HepG2 (cell line): Measurements from ENCODE around the gene TSHZ2. TPM values are rescaled to one million over a fixed set of nuclear protein-coding genes. Genes with fewer than 3 reads are reported as not detected.

Experiments used
- ATAC-seq: fragments of 200-7000 bp; cut with Tn5 transposase; 3 replicates; pipeline ENCODE4 v1.9.1; 2020; ENCODE audit warnings: mild to moderate bottlenecking, moderate library complexity
- BruUV-seq: library from RNA; stranded (reverse); fragments of 400-500 nt; replicated peaks from 2 replicates; lab custom pipeline; 2021; lab: Mats Ljungman, UMichigan
- CTCF ChIA-PET: fragments of 300-600 bp; formaldehyde crosslinking; extraction: SDS; loops from one replicate; lab custom pipeline; 2021; ENCODE audit warnings: low total read pairs, inconsistent platforms, low intra/inter-chr PET ratio; lab: Yijun Ruan, JAX
- POLR2A ChIA-PET: fragments of 350-600 bp; sonication (Branson Sonifier 250); formaldehyde crosslinking; loops from one replicate; lab custom pipeline; 2020; ENCODE audit warnings: antibody characterized with exemption, inconsistent platforms; lab: Yijun Ruan, JAX
- DNase-seq: peaks from one replicate; pipeline ENCODE4 v3.0.0-alpha.2; 2015; ENCODE audit warnings: low spot score
- FAIRE-seq: peaks from 3 replicates; lab custom pipeline; 2011; peaks lifted over from hg19 to GRCh38; lab: Jason Lieb, UNC
- H2AFZ ChIP-seq: one replicate; pipeline ENCODE4 v1.6.1; 2011; ENCODE audit warnings: low read length, inconsistent platforms
- H3K27ac ChIP-seq: fragments of 300-600 bp; 3 replicates; pipeline ENCODE4 v1.8.0; 2011; ENCODE audit warnings: mixed run types, mild to moderate bottlenecking, mixed read lengths, low read length, inconsistent platforms; ENCODE audit not compliant: insufficient read depth; ENCODE audit errors: extremely low read length
- H3K27me3 ChIP-seq, 2 experiments: fragments of 200-600 bp in 1 of 2; 2 replicates in 1 of 2; 3 replicates in 1 of 2; pipeline versions ENCODE4 v1.6.0 to v1.8.0; 2011; ENCODE audit warnings: low read length in 2 of 2, mild to moderate bottlenecking in 2 of 2, moderate library complexity in 2 of 2, inconsistent platforms in 1 of 2; ENCODE audit not compliant: insufficient read depth in 2 of 2, control insufficient read depth in 1 of 2
- H3K36me3 ChIP-seq, 2 experiments: fragments of 200-600 bp in 1 of 2; replicated peaks in 1 of 2; 2 replicates in 1 of 2; 3 replicates in 1 of 2; pipeline versions ENCODE4 v1.5.1 to v1.8.0; 2011; ENCODE audit warnings: low read length in 2 of 2, inconsistent platforms in 1 of 2; ENCODE audit not compliant: insufficient read depth in 2 of 2, control insufficient read depth in 1 of 2
- H3K4me1 ChIP-seq: 2 replicates; pipeline ENCODE4 v1.5.1; 2012; ENCODE audit warnings: low read length, inconsistent platforms; ENCODE audit not compliant: insufficient read depth
- H3K4me2 ChIP-seq: 2 replicates; pipeline ENCODE4 v1.6.0; 2011; ENCODE audit warnings: low read depth, low read length, inconsistent platforms
- H3K4me3 ChIP-seq, 3 experiments: fragments of 200-600 bp in 1 of 3; sonication (generic), shearing (Covaris generic) in 1 of 3; replicated peaks in 1 of 3; 2 replicates each; pipeline ENCODE4 v1.5.1; 2011 to 2016; ENCODE audit warnings: low read length in 3 of 3, inconsistent platforms in 2 of 3, low read depth in 2 of 3, mild to moderate bottlenecking in 2 of 3, control low read depth in 1 of 3, mixed read lengths in 1 of 3; ENCODE audit not compliant: insufficient read depth in 1 of 3
- H3K79me2 ChIP-seq: one replicate; pipeline ENCODE4 v1.6.1; 2011; ENCODE audit warnings: low read length, inconsistent platforms; ENCODE audit not compliant: insufficient read depth
- H3K9ac ChIP-seq: 2 replicates; pipeline ENCODE4 v1.6.0; 2011; ENCODE audit warnings: mild to moderate bottlenecking, low read depth, low read length, inconsistent platforms; ENCODE audit not compliant: insufficient read depth
- H3K9me3 ChIP-seq: 2 replicates; pipeline ENCODE4 v1.5.1; 2012; ENCODE audit warnings: mild to moderate bottlenecking, low read length
- H4K20me1 ChIP-seq: 2 replicates; pipeline ENCODE4 v1.6.0; 2011; ENCODE audit warnings: inconsistent platforms, mild to moderate bottlenecking, low read length, moderate library complexity; ENCODE audit not compliant: insufficient read depth
- CREB1 ChIP-seq, 2 experiments: fragments of 450-650 bp in 1 of 2; IDR thresholded peaks; 2 replicates each; pipeline ENCODE4 v1.6.1; 2016 to 2017; ENCODE audit warnings: control low read depth in 1 of 2, mild to moderate bottlenecking in 1 of 2, missing compliant biosample characterization in 1 of 2, missing genetic modification characterization in 1 of 2
- SIX1 ChIP-seq: sonication (generic); formaldehyde crosslinking; IDR thresholded peaks from 2 replicates; pipeline ENCODE4 v1.4.0; 2020; ENCODE audit warnings: missing genetic modification reagents, borderline replicate concordance
- ZFP36L1 ChIP-seq: sonication (generic); formaldehyde crosslinking; IDR thresholded peaks from 2 replicates; pipeline ENCODE4 v1.8.0; 2022; ENCODE audit warnings: mild to moderate bottlenecking, missing genetic modification reagents, moderate library complexity
- ZSCAN21 ChIP-seq: sonication (generic); formaldehyde crosslinking; IDR thresholded peaks from 2 replicates; pipeline ENCODE4 v1.8.0; 2022; ENCODE audit warnings: mild to moderate bottlenecking, missing genetic modification reagents, moderate library complexity, borderline replicate concordance
- WGBS: methylation state at CpG from one replicate; pipeline ENCODE4 v1.1.6; 2017; ENCODE audit warnings: low lambda C conversion rate; 5-methylcytosine and 5-hydroxymethylcytosine counted together
- in situ Hi-C: cut with HindIII; loops from 2 replicates; pipeline ENCODE4 v1.10.0; 2017; ENCODE audit warnings: low pct_unique_long_range_greater_than_20kb; ENCODE audit not compliant: extremely low pct_ligation_motif_present
- intact Hi-C: fragments of 100-400 bp; cut with micrococcal nuclease; formaldehyde crosslinking; loops from one replicate; pipeline ENCODE4 v1.10.0; 2022; ENCODE audit not compliant: unreplicated experiment
- polyA plus RNA-seq, 8 experiments: library from polyadenylated mRNA; depleted of rRNA in 3 of 8; stranded (reverse) in 7 of 8; unstranded in 1 of 8; fragments of >200 nt; fragmentation: Illumina TruSeq in 4 of 8; extraction: Trizol in 4 of 8; gene quantifications; 2 replicates each; pipeline versions ENCODE4 v1.2.1 to v1.2.3, GENCODE V29; 2011 to 2016; ENCODE audit warnings: low read depth in 4 of 8, missing spikeins in 1 of 8, mixed read lengths in 1 of 8; ENCODE audit not compliant: insufficient read depth in 1 of 8
- total RNA-seq, 5 experiments: library from RNA; depleted of rRNA; stranded (reverse); fragments of >200 nt; fragmentation: Illumina TruSeq; extraction: Trizol; gene quantifications; 2 replicates each; pipeline ENCODE4 v1.2.3, GENCODE V29; 2016; ENCODE audit warnings: low read depth in 1 of 5
- TF ChIP-seq, protein P1 (sequence below): sonication (generic); formaldehyde crosslinking; IDR thresholded peaks from 2 replicates; pipeline ENCODE4 v1.4.0; 2020; ENCODE audit warnings: mild to moderate bottlenecking, missing genetic modification reagents, borderline replicate concordance
- TF ChIP-seq, protein P2 (sequence below): sonication (generic); formaldehyde crosslinking; IDR thresholded peaks from 2 replicates; pipeline ENCODE4 v1.5.0; 2020; ENCODE audit warnings: mild to moderate bottlenecking, missing genetic modification reagents, borderline replicate concordance

Gene TSHZ2
- total and polyA plus RNA-seq, 2 of the 13 experiments (the other 11 are each of a cell fraction or from before 2014, with no cell fraction given): 0.01 TPM; not detected in 1

DNA sequence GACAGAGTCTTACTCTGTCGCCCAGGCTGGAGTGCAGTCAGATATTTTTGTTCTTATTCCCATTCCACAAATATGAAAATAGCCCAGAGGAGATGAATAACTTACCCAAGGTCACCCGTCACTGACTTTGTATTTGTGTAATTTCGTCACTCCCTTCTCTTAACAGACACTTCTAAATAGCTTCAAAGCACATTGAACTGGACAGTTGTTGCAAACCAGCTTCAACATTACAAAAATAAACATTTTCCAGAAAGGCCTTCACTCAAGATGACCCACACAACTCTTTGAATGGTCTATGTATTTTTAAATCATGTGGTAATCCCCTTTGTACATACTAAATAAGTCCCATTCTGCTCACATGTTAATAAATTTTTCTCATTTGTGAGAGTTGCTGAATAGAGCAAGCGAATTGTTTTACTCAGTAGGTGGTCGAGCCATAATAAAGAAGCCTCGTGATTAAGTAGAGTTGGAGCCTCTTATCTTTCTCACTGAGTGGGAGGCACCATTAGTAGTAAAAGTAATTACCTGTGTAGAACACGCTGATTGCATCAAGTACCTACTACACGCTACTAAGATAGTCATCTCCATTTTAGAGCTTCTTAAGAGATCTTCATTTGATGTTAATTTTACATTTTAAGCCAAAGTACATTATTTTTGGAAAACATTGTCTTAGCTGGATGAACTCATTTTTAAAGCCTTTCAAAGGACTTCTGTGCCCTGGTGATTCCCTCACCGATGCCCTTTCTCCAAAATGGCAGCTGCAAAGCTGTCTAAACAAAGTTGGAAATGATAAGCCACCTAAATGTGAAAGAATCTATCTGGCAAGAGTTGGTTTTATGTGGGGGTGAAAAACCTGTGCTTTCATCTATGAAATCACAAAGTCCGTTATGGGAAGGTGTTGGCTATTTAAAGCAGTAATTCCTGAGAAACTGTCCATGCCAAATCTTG, 110.0 kb downstream of the TSHZ2 start (continued):
- TF ChIP-seq, protein P1, sequence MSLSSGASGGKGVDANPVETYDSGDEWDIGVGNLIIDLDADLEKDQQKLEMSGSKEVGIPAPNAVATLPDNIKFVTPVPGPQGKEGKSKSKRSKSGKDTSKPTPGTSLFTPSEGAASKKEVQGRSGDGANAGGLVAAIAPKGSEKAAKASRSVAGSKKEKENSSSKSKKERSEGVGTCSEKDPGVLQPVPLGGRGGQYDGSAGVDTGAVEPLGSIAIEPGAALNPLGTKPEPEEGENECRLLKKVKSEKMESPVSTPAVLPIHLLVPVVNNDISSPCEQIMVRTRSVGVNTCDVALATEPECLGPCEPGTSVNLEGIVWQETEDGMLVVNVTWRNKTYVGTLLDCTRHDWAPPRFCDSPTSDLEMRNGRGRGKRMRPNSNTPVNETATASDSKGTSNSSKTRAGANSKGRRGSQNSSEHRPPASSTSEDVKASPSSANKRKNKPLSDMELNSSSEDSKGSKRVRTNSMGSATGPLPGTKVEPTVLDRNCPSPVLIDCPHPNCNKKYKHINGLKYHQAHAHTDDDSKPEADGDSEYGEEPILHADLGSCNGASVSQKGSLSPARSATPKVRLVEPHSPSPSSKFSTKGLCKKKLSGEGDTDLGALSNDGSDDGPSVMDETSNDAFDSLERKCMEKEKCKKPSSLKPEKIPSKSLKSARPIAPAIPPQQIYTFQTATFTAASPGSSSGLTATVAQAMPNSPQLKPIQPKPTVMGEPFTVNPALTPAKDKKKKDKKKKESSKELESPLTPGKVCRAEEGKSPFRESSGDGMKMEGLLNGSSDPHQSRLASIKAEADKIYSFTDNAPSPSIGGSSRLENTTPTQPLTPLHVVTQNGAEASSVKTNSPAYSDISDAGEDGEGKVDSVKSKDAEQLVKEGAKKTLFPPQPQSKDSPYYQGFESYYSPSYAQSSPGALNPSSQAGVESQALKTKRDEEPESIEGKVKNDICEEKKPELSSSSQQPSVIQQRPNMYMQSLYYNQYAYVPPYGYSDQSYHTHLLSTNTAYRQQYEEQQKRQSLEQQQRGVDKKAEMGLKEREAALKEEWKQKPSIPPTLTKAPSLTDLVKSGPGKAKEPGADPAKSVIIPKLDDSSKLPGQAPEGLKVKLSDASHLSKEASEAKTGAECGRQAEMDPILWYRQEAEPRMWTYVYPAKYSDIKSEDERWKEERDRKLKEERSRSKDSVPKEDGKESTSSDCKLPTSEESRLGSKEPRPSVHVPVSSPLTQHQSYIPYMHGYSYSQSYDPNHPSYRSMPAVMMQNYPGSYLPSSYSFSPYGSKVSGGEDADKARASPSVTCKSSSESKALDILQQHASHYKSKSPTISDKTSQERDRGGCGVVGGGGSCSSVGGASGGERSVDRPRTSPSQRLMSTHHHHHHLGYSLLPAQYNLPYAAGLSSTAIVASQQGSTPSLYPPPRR (CRISPR knock-in tag): peak; percentile 59; the same call in 1 of the 2 replicates
- TF ChIP-seq ZSCAN21 (CRISPR knock-in tag) (peak; percentile 33; the same call in 1 of the 2 replicates), CREB1 (IDR thresholded peaks at IDR 0.05) (peak; percentile 77; the same call in 1 of the 2 replicates), CREB1 (CRISPR knock-in tag; IDR thresholded peaks at IDR 0.05) (no peak; the same call in none of the 2 replicates)

DNA sequence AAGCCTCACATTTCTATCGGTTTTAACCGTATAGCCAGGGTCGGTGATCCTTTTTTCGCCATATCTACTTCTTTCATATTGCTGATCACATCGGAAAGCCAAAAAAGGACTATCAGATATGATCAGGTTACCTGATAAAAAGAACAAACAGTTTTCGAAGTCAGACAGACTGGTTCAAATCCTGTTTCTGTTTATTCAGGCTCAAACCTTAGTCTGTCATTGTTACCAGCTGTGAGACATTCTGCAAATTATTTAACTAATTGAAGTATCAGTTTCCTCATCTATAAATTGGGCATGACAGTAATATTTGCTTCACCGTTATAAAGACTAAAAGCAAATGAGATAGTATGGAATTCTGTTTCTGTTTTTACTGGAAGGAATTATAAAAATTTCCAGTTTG, 111.3 kb downstream of the TSHZ2 start:
- peak; percentile 40 for FAIRE-seq
- Histone ChIP-seq H3K9me3 (no peaks in the 10 kb centered on the region), H3K27me3 (no peaks in the 10 kb centered on the region), H2AFZ (no peak overlapping the region), H3K9ac (no peak overlapping the region), H3K4me1 (peaks cover 72% of the 10 kb centered on the region), H3K4me2 (no peak overlapping the region), H3K4me3 (no peak overlapping the region), H3K27ac (no peak overlapping the region), H3K79me2 (no peaks in the 10 kb centered on the region), H4K20me1 (no peaks in the 10 kb centered on the region), H3K36me3 (no peaks in the 10 kb centered on the region)
- ChIA-PET POLR2A (interaction anchor here (2.9 kb wide), 1 partner anchor 8 kb away, joined by 23 read pairs; no protein-coding TSS in a partner anchor), CTCF (no interaction called here)
- in situ Hi-C loops (loop anchor here (25.0 kb wide), 1 partner anchor 1129 kb away; the partner anchor contains the start of gene PFDN4), intact Hi-C loops (no loop called here)
- BruUV-seq: no TSS peak
- no peak for ATAC-seq
- peak; percentile 23 for DNase-seq
- 71% methylated on average over 7 of the region's 7 CpGs for WGBS
- TF ChIP-seq ZFP36L1 (CRISPR knock-in tag) (0 out of 2 replicates have a peak, but pooled peaks have one; percentile 32), SIX1 (CRISPR knock-in tag) (peak; percentile 54; the same call in 1 of the 2 replicates)
- TF ChIP-seq, protein P2, sequence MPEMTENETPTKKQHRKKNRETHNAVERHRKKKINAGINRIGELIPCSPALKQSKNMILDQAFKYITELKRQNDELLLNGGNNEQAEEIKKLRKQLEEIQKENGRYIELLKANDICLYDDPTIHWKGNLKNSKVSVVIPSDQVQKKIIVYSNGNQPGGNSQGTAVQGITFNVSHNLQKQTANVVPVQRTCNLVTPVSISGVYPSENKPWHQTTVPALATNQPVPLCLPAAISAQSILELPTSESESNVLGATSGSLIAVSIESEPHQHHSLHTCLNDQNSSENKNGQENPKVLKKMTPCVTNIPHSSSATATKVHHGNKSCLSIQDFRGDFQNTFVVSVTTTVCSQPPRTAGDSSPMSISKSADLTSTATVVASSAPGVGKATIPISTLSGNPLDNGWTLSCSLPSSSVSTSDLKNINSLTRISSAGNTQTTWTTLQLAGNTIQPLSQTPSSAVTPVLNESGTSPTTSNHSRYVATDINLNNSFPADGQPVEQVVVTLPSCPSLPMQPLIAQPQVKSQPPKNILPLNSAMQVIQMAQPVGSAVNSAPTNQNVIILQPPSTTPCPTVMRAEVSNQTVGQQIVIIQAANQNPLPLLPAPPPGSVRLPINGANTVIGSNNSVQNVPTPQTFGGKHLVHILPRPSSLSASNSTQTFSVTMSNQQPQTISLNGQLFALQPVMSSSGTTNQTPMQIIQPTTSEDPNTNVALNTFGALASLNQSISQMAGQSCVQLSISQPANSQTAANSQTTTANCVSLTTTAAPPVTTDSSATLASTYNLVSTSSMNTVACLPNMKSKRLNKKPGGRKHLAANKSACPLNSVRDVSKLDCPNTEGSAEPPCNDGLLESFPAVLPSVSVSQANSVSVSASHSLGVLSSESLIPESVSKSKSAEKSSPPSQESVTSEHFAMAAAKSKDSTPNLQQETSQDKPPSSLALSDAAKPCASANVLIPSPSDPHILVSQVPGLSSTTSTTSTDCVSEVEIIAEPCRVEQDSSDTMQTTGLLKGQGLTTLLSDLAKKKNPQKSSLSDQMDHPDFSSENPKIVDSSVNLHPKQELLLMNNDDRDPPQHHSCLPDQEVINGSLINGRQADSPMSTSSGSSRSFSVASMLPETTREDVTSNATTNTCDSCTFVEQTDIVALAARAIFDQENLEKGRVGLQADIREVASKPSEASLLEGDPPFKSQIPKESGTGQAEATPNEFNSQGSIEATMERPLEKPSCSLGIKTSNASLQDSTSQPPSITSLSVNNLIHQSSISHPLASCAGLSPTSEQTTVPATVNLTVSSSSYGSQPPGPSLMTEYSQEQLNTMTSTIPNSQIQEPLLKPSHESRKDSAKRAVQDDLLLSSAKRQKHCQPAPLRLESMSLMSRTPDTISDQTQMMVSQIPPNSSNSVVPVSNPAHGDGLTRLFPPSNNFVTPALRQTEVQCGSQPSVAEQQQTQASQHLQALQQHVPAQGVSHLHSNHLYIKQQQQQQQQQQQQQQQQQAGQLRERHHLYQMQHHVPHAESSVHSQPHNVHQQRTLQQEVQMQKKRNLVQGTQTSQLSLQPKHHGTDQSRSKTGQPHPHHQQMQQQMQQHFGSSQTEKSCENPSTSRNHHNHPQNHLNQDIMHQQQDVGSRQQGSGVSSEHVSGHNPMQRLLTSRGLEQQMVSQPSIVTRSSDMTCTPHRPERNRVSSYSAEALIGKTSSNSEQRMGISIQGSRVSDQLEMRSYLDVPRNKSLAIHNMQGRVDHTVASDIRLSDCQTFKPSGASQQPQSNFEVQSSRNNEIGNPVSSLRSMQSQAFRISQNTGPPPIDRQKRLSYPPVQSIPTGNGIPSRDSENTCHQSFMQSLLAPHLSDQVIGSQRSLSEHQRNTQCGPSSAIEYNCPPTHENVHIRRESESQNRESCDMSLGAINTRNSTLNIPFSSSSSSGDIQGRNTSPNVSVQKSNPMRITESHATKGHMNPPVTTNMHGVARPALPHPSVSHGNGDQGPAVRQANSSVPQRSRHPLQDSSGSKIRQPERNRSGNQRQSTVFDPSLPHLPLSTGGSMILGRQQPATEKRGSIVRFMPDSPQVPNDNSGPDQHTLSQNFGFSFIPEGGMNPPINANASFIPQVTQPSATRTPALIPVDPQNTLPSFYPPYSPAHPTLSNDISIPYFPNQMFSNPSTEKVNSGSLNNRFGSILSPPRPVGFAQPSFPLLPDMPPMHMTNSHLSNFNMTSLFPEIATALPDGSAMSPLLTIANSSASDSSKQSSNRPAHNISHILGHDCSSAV (CRISPR knock-in tag): no peak
